ENCODE data around the gene NELL1.
A peak's percentile ranks its signal among the peaks of the same experiment; 100 is the strongest.

NELL1 gene

DNA sequence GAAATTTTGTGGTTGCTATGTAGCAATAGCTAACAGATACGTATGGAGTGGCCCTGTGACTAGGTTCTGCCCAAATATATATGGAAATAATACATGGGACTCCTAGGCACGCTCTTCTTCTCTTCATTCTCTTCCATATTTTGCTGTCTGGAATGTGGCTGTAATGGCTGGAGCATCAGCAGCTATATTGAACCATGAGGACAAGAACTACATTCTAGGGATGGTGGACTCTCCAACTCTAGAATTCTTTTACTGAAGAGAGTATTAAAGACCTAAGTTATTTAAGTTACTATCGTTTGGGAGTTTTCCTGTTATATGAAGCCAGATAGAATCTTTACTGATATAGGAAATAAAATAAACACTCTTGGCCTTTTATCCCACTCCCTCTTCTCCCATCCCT lies 7.5 kb upstream of the NELL1 start:
- DNase-seq (ENCODE audit: extremely low spot score, insufficient read length, low read depth) (no peak), FAIRE-seq (no peak)

DNA sequence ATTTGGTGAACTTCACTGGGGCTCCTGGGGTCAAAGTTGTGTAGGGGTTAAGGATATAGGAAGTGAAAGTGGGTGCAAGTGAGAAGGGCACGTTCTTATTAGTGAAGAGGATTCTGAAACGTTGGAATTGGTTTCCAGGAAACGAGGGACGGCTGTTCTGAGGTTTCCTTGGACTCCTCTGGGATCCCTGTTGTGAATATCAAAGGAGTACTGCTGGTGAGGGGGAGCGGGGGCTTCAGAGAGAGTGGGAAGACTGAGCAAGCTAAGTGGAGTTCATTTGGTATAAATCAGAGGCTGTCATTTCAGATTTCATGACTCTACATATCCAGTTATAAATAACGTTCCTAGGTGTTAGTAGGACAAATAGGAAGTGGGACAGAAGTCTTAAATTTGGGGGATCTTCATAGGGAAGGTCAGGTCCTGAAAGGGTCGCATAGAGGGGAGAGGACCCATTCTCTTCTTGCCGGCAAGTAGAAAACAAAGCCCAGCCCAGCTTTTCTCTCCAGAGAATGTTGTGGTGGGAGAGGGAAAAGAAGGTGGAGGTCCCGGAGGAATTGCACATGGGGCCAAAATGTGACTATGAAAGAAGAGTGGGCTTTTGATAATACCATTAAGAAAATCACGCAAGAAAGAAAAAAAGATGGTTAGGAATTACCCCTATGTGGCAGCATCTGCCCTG lies 1.1 kb upstream of the NELL1 start:
- FAIRE-seq (no peak), DNase-seq (ENCODE audit: extremely low spot score, insufficient read length, low read depth) (no peak)

DNA sequence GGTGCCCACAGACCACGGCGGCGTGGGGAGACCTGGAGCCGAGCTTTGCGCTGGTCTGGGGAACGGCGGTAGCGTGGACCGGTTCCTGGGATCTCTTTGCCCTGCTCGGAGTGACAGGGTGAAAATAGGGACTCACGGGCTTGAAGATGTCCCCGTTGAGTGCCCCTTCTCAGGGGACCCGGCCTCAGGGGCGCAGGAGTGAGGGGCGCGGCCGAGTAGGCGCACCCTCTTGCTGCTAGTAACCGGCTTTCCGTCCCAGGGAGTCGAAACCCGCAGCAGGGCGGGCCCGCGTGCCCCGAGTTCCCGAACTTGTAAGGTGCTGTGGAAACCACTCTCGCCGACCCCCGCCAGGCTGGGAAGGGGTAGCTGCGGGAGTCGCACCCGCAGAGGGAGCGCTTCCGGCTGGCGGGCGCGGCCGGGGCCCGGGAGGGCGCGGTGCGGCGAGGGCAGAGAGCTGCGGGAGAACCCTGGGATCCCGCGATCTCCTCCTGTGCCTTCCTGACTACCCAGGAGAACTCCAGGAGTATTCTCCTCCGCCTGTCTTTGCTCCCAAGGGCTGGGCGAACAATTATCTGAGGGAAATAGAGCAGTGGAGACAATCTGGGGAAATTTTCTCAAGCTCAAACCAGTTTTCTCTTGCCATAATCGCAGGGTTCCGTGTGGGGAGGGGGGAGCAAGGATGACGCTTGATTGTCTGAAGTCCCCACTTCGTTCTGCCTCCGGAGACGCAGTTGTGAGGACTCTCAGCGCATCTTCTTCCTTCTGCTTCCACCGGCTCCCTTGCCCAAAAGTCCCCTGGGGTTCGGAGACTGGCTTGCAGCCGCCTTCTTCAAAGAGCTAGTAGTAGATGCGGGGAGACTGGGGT lies 666 bp downstream of the NELL1 start:
- DNase-seq (ENCODE audit: extremely low spot score, insufficient read length, low read depth) (no peak), FAIRE-seq (no peak)

GRCh38 chr11:20670932-20671403 lies 1.6 kb downstream of the NELL1 start:
- FAIRE-seq (no peak), DNase-seq (ENCODE audit: extremely low spot score, insufficient read length, low read depth) (no peak)

DNA sequence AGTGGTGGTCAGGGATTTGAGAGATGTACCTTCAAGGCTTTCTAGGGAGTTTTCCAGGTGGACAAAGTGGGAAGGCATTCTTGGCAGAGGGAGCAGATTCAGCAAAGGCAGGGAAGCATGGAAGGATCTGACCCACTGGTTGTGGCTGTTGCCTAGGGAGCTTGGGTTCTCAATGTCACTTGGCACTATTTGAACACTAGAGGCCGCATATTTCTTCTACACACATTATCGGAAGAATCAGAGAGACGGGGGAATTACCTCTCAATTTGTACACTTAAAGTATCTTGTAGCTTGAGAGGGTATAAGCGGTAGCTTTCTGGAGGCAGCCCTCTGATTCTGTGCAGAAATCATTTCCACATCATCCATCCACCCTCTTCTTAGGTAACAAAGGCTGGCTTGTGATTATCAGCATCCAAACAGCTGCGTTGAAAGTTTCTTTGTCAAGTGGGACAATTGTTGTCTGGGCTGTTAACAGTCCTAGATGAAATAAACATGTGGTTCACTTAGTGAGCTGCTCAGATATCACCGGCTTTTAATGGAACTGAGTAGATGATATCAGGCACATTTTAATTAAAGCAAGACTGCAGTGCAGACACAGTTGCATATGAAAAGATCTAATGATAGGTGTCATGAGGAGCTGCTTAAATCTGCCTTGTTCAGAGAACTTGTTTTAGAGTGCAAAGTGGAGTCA lies 2.6 kb downstream of the NELL1 start:
- no peak for DNase-seq (ENCODE audit: extremely low spot score, insufficient read length, low read depth)
- no peak for FAIRE-seq

- FAIRE-seq (peak; percentile 5), DNase-seq (ENCODE audit: extremely low spot score, insufficient read length, low read depth) (no peak)
These were observed 3.2 kb downstream of the NELL1 start for GRCh38 chr11:20672575-20672974.

DNA sequence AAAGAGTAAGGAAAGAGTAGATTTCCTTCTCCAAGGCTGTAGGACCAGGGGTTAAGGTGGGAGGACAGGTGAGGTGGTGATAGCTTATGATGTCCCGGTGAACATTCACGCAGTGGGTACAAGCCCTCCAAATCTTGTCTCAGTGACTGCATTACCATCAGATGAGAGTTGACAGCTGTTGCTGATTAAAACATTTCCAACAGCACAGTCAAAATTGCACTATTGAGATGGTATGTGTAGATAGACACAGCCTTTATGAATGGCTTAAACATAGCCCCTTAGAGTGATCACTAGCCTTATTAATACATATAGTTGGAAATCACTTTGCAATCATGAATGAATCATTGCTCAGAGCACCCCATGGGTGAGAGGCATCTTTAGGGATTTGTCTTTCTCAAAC lies 7.3 kb downstream of the NELL1 start:
- DNase-seq (ENCODE audit: extremely low spot score, insufficient read length, low read depth), result no peak
- FAIRE-seq, result no peak

DNA sequence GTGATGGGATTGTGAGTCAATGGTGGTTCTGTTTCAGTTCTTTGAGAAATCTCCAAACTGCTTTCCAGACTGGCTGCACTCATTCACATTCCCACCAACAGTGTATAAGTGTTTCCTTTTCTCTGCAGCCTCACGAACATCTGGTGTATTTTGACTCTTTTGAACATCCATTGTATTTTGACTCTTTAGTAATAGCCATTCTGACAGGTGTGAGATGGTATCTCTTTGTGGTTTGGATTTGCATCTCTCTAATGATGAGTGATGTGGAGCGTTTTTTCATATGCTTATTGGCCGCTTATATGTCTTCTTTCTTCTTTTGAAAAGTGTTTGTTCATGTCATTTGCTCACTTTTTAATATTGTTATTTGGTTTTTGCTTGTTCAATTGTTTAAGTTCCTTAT lies 19.4 kb downstream of the NELL1 start:
- no peak for FAIRE-seq

GRCh38 chr11:20707876-20708275 lies 38.5 kb downstream of the NELL1 start:
- DNase-seq (ENCODE audit: extremely low spot score, insufficient read length, low read depth), result no peak
- FAIRE-seq, result no peak

More for the DNA sequence above, 19.4 kb downstream of the NELL1 start:
- no peak for DNase-seq (ENCODE audit: extremely low spot score, insufficient read length, low read depth)

- DNase-seq (ENCODE audit: extremely low spot score, insufficient read length, low read depth) (no peak), FAIRE-seq (no peak)
These were observed 43.5 kb downstream of the NELL1 start for GRCh38 chr11:20712912-20713311.

DNA sequence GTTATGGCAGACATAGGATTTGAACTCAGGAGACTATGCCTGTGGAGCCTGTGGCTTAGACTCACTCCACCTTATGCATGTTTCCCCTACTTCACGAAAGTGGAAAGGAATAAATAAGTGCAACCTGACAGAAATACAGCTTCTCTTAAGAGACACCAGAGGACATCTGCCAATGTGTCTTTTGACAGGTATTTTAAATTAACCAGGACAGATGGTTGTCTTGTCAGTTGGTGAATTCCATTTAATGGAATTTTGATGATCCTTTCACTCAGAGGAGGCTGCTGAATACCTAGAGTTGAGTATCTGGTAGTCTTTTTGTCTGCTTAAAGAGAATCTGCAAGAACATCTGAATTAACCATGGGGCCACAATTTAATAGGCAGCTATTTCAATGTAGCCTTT lies 46.1 kb downstream of the NELL1 start:
- no peak for DNase-seq (ENCODE audit: extremely low spot score, insufficient read length, low read depth)
- FAIRE-seq, result no peak

DNA sequence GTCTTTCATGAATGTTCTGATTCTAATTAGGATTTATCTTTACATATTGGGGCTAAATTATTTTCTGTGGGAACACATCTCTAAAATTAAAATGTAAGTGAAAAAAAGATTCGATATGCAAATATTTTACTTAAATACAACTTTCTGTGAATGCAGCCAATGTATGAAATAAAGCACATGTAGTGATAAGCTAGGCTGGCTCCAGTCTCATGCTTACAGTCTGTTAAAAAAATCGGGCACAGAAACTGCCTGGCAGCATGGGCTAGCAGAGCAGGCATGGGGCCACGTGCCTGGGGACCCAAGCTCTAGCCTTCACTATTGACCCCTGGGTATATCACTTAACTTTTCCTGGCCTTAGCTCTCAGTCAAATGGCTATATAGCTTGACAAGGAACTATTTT lies 46.5 kb downstream of the NELL1 start:
- FAIRE-seq, result no peak

DNA sequence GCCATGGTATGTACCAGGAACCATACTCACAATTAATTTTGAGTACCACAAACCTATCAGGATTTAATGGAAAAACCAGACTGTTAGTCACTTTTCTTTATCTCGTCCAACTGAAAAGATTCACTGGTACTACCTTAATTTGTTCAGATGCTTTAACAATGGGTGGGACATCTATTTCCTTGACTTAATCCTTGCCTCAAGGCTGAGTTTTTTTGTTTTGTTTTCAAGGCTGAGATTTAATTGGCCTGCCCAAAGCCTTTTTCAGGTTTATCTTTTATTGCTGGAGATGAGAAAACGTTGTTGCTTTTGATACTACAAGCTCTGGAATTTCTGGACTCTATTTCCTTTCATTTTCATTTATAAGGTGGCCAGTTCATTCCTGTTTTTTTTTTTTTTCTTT lies 50.4 kb downstream of the NELL1 start:
- FAIRE-seq (no peak), DNase-seq (ENCODE audit: extremely low spot score, insufficient read length, low read depth) (no peak)

More for the DNA sequence above, 46.5 kb downstream of the NELL1 start:
- no peak for DNase-seq (ENCODE audit: extremely low spot score, insufficient read length, low read depth)

- DNase-seq (ENCODE audit: extremely low spot score, insufficient read length, low read depth) (no peak), FAIRE-seq (no peak)
These were observed 54.0 kb downstream of the NELL1 start for GRCh38 chr11:20723366-20723765.

DNA sequence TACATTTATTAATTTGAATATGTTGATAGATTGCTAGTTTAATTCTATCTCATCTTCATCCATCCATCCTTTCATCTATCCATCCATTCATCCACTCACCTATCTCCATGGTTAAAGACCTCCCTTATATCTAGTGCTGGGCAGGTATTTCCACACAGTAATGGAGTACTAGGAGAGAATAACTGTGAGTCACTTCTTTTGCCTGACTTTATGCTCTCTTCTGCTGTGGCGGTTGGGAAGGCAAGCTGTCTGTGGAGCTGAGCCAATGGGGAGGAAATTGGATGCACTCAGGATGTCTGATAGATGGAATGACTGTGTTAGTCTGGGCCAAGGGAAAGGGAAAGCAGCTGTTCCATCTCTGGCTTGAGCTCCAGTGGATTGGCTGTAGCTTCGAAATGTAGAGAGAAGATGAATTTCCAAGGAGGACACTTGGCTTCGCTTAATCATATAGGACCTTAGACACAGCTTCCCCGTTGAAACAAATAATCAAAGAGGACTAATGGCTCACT lies 60.3 kb downstream of the NELL1 start:
- FAIRE-seq, result no peak
- DNase-seq (ENCODE audit: extremely low spot score, insufficient read length, low read depth), result no peak

- FAIRE-seq, result no peak
- DNase-seq (ENCODE audit: extremely low spot score, insufficient read length, low read depth), result no peak
These were observed 62.4 kb downstream of the NELL1 start for GRCh38 chr11:20731676-20732215.

GRCh38 chr11:20739107-20739506 lies 69.7 kb downstream of the NELL1 start:
- DNase-seq (ENCODE audit: extremely low spot score, insufficient read length, low read depth), result no peak
- FAIRE-seq, result no peak

DNA sequence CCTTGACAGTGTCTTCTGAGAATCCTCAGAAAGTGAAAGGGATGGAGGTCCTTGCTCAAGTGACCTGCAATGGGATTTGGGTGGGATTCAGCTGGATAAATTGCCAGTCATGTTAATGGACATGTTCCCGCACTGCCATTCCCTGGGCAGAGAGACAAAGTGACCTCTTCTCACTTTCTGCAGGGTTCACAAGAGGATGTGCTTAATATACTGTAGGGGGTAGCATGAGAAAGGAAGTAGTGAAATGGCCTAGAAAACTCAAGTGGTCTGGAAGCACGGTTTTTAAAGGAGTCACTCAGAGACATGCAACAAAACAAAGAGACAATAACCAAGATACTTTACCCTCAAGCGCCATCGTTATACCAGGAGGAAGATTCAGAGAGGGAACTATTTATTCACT lies 70.2 kb downstream of the NELL1 start:
- DNase-seq (ENCODE audit: extremely low spot score, insufficient read length, low read depth) (no peak), FAIRE-seq (no peak)

GRCh38 chr11:20754933-20755332 lies 85.5 kb downstream of the NELL1 start:
- no peak for FAIRE-seq

DNA sequence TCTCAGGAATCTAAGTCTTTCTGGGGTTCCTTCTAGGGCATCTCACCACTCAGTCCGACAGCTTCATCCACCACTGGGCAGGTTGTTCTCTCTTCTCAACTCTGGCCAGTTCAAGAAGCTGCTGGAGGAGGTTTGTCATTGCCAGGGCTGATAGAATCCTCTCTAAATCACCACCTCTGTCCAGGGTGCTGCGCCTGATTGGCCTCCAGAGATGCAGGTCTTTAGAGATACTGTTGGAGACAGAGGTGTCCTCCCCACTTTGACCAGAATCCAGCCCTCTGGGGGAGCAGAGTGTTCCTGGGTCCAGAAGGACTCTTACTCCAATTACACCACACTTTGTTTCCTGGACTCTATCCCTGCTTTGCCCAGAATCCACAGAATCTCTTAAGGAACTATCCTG lies 90.2 kb downstream of the NELL1 start:
- DNase-seq (ENCODE audit: extremely low spot score, insufficient read length, low read depth) (no peak), FAIRE-seq (no peak)

More at GRCh38 chr11:20754933-20755332, 85.5 kb downstream of the NELL1 start:
- DNase-seq (ENCODE audit: extremely low spot score, insufficient read length, low read depth), result no peak
